Activated T-helper 2 cell treated with anti-CD3 and anti-CD28 coated beads, Interferon-gamma antibody, Interleukin-2, Interleukin-4, amounts not matched to agents 10 μg/mL and 5 μg/mL and 100 μg/mL, durations not matched to agents 14 hours and 24 hours and 36 hours (primary cell): Measurements from ENCODE around the gene ZFPM1. TPM values are rescaled to one million over a fixed set of nuclear protein-coding genes. Genes with fewer than 3 reads are reported as not detected.

Experiments
- DNase-seq: peaks from one replicate; pipeline ENCODE4 v3.0.0; 2021; ENCODE audit warnings: low spot score
- H3K27ac Mint-ChIP-seq: one replicate; pipeline ENCODE4 v1.8.0; 2021; ENCODE audit warnings: mixed read lengths
- H3K27me3 Mint-ChIP-seq: one replicate; pipeline ENCODE4 v1.8.0; 2021; ENCODE audit warnings: low read depth, mixed read lengths
- H3K36me3 Mint-ChIP-seq: one replicate; pipeline ENCODE4 v1.8.0; 2021; ENCODE audit warnings: low read depth, mixed read lengths
- H3K4me1 Mint-ChIP-seq: one replicate; pipeline ENCODE4 v1.8.0; 2021; ENCODE audit warnings: low read depth, mixed read lengths
- H3K4me3 Mint-ChIP-seq: one replicate; pipeline ENCODE4 v1.8.0; 2021; ENCODE audit warnings: low read depth, mild to moderate bottlenecking, moderate library complexity, mixed read lengths
- H3K9me3 Mint-ChIP-seq: one replicate; pipeline ENCODE4 v1.8.0; 2021; ENCODE audit warnings: mixed read lengths
- intact Hi-C: fragments of 100-400 bp; cut with micrococcal nuclease; formaldehyde crosslinking; loops from one replicate; pipeline ENCODE4 v1.15.1; 2023
- total RNA-seq: library from RNA; stranded (reverse); gene quantifications from 2 replicates; pipeline ENCODE4 v1.2.3, GENCODE V29; 2022

ZFPM1 gene
- total RNA-seq, 1 donor from 2014 or later: 14.5 TPM

- H3K4me3 Mint-ChIP-seq: no peak overlapping the region
- intact Hi-C loops: no loop called here
- no peaks in the 10 kb centered on the region for H3K4me1 Mint-ChIP-seq
- no peaks in the 10 kb centered on the region for H3K9me3 Mint-ChIP-seq
- no peak overlapping the region for H3K27ac Mint-ChIP-seq
- no peaks in the 10 kb centered on the region for H3K36me3 Mint-ChIP-seq
- H3K27me3 Mint-ChIP-seq: peaks cover 12% of the 10 kb centered on the region
- DNase-seq: no peak
Observed at GRCh38 chr16:88422733-88423447, 30.2 kb upstream of the ZFPM1 start.

- no peaks in the 10 kb centered on the region for H3K36me3 Mint-ChIP-seq
- no peak overlapping the region for H3K4me3 Mint-ChIP-seq
- DNase-seq: no peak
- no peak overlapping the region for H3K27ac Mint-ChIP-seq
- H3K4me1 Mint-ChIP-seq: no peaks in the 10 kb centered on the region
- no peaks in the 10 kb centered on the region for H3K9me3 Mint-ChIP-seq
- peaks cover 12% of the 10 kb centered on the region for H3K27me3 Mint-ChIP-seq
- intact Hi-C loops: no loop called here
Observed at GRCh38 chr16:88423448-88423850, 29.6 kb upstream of the ZFPM1 start.

GRCh38 chr16:88424587-88425235 lies 28.4 kb upstream of the ZFPM1 start:
- Mint-ChIP-seq H3K27ac (no peak overlapping the region), H3K9me3 (no peaks in the 10 kb centered on the region), H3K4me3 (no peak overlapping the region), H3K36me3 (no peaks in the 10 kb centered on the region), H3K4me1 (no peaks in the 10 kb centered on the region), H3K27me3 (peaks cover 13% of the 10 kb centered on the region)
- intact Hi-C loops: no loop called here
- no peak for DNase-seq

DNA sequence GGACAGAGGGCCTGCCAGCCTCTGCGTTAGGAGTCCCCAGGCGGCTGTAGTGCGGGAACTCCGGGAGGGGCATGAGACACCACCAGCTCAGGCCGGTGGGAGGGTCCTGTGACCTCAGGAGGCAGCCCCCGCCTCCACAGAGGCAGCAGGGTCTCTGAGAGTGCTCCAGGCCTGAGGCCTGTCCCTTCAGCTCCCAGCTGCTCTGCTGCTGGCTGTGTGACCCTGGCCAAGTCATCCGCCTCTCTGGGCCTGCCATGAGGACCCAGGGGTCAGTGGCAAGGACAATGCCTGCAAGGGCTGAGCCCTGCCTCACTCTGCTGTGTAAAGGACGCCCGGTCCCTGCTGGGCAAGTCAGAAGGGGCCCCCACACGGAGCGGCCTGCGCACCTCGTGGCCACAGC lies 27.1 kb upstream of the ZFPM1 start:
- H3K4me1 Mint-ChIP-seq: no peaks in the 10 kb centered on the region
- no peaks in the 10 kb centered on the region for H3K36me3 Mint-ChIP-seq
- H3K27me3 Mint-ChIP-seq: peaks cover 15% of the 10 kb centered on the region
- no peak overlapping the region for H3K4me3 Mint-ChIP-seq
- DNase-seq: no peak
- H3K9me3 Mint-ChIP-seq: no peaks in the 10 kb centered on the region
- no peak overlapping the region for H3K27ac Mint-ChIP-seq
- intact Hi-C loops: no loop called here

DNA sequence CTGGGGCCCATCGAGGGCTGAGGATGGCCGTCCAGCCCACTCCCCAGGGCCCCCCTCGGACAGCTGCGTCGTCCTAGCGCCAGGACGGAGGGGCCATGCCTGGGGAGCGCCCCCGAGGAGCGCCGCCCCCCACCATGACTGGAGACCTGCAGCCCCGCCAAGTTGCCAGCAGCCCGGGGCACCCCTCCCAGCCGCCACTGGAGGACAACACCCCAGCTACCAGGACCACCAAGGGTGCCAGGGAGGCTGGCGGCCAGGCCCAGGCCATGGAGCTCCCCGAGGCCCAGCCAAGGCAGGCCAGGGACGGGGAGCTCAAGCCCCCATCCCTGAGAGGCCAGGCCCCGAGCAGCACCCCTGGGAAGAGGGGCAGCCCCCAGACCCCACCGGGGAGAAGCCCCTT lies 25.7 kb upstream of the ZFPM1 start:
- H3K9me3 Mint-ChIP-seq: no peaks in the 10 kb centered on the region
- H3K4me1 Mint-ChIP-seq: no peaks in the 10 kb centered on the region
- no peaks in the 10 kb centered on the region for H3K36me3 Mint-ChIP-seq
- H3K4me3 Mint-ChIP-seq: no peak overlapping the region
- DNase-seq: no peak
- no peak overlapping the region for H3K27ac Mint-ChIP-seq
- intact Hi-C loops: no loop called here
- peaks cover 22% of the 10 kb centered on the region for H3K27me3 Mint-ChIP-seq

DNA sequence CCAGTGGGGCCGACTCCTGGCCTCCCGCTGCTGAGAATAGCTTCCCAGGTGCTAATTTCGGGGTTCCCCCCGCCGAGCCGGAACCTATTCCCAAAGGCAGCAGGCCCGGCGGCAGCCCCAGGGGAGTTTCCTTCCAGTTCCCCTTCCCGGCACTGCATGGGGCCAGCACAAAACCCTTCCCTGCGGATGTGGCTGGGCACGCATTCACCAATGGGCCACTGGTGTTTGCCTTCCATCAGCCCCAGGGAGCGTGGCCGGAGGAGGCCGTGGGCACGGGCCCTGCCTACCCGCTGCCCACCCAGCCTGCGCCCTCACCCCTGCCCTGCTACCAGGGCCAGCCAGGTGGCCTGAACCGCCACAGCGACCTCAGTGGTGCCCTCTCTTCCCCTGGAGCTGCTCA lies 24.9 kb upstream of the ZFPM1 start:
- H3K4me3 Mint-ChIP-seq: no peak overlapping the region
- H3K9me3 Mint-ChIP-seq: no peaks in the 10 kb centered on the region
- H3K27me3 Mint-ChIP-seq: peaks cover 22% of the 10 kb centered on the region
- intact Hi-C loops: no loop called here
- no peaks in the 10 kb centered on the region for H3K36me3 Mint-ChIP-seq
- no peak for DNase-seq
- H3K4me1 Mint-ChIP-seq: no peaks in the 10 kb centered on the region
- no peak overlapping the region for H3K27ac Mint-ChIP-seq

DNA sequence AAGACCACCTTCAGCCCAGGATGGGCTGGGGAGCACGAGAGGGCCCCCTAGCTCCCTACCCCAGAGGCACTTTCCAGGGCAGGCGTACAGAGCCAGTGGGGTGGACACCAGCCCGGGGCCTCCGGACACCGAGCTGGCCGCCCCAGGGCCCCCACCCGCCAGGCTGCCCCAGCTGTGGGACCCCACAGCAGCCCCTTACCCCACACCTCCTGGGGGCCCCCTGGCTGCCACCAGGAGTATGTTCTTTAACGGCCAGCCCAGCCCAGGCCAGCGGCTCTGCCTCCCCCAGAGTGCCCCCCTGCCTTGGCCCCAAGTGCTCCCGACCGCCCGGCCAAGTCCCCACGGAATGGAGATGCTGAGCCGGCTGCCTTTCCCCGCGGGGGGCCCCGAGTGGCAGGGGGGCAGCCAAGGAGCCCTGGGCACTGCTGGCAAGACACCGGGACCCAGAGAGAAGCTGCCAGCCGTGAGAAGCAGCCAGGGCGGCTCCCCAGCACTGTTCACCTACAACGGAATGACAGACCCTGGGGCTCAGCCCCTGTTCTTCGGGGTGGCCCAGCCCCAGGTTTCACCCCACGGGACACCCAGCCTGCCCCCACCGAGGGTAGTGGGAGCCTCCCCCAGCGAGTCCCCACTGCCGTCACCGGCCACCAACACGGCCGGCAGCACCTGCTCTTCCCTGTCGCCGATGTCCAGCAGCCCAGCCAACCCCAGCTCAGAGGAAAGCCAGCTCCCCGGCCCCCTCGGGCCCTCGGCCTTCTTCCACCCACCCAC lies 24.3 kb upstream of the ZFPM1 start:
- Mint-ChIP-seq H3K27ac (no peak overlapping the region), H3K36me3 (no peaks in the 10 kb centered on the region), H3K27me3 (peaks cover 22% of the 10 kb centered on the region), H3K4me3 (no peak overlapping the region), H3K9me3 (no peaks in the 10 kb centered on the region), H3K4me1 (no peaks in the 10 kb centered on the region)
- intact Hi-C loops: no loop called here
- DNase-seq: no peak

DNA sequence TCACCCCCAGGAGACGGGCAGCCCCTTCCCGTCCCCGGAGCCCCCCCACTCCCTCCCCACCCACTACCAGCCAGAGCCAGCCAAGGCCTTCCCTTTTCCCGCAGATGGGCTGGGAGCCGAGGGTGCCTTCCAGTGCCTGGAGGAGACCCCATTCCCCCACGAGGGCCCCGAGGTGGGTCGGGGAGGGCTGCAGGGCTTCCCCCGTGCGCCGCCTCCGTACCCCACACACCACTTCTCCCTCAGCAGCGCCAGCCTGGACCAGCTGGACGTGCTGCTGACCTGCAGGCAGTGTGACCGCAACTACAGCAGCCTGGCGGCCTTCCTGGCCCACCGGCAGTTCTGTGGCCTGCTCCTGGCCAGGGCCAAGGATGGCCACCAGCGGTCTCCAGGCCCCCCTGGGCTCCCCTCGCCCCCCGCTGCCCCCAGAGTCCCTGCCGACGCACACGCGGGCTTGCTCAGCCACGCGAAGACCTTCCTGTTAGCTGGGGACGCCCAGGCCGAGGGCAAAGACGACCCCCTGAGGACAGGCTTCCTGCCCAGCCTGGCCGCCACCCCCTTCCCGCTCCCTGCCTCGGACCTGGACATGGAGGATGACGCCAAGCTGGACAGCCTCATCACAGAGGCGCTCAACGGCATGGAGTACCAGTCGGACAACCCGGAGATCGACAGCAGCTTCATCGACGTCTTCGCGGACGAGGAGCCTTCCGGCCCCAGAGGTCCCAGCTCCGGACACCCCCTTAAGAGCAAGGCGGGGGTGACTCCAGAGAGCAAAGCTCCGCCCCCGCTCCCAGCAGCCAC lies 23.5 kb upstream of the ZFPM1 start:
- no peaks in the 10 kb centered on the region for H3K4me1 Mint-ChIP-seq
- no peak for DNase-seq
- peaks cover 17% of the 10 kb centered on the region for H3K27me3 Mint-ChIP-seq
- no peaks in the 10 kb centered on the region for H3K9me3 Mint-ChIP-seq
- no peak overlapping the region for H3K27ac Mint-ChIP-seq
- intact Hi-C loops: loop anchor here (10.0 kb wide), 2 partner anchors 235 to 655 kb away; no protein-coding TSS in a partner anchor
- peak overlapping the region; percentile 57 for H3K4me3 Mint-ChIP-seq
- no peaks in the 10 kb centered on the region for H3K36me3 Mint-ChIP-seq

GRCh38 chr16:88430185-88430523 lies 22.9 kb upstream of the ZFPM1 start:
- intact Hi-C loops: loop anchor here (10.0 kb wide), 2 partner anchors 235 to 655 kb away; no protein-coding TSS in a partner anchor
- no peak for DNase-seq
- peaks cover 13% of the 10 kb centered on the region for H3K27me3 Mint-ChIP-seq
- no peaks in the 10 kb centered on the region for H3K4me1 Mint-ChIP-seq
- H3K9me3 Mint-ChIP-seq: no peaks in the 10 kb centered on the region
- H3K27ac Mint-ChIP-seq: no peak overlapping the region
- H3K36me3 Mint-ChIP-seq: no peaks in the 10 kb centered on the region
- peak overlapping the region; percentile 57 for H3K4me3 Mint-ChIP-seq

GRCh38 chr16:88430524-88431446 lies 22.3 kb upstream of the ZFPM1 start:
- Mint-ChIP-seq H3K9me3 (no peaks in the 10 kb centered on the region), H3K27ac (no peak overlapping the region), H3K4me1 (no peaks in the 10 kb centered on the region), H3K4me3 (peak overlapping the region; percentile 42), H3K27me3 (peaks cover 10% of the 10 kb centered on the region), H3K36me3 (no peaks in the 10 kb centered on the region)
- intact Hi-C loops: loop anchor here (10.0 kb wide), 2 partner anchors 236 to 656 kb away; no protein-coding TSS in a partner anchor
- DNase-seq: peak; percentile 22

- no peak for DNase-seq
- intact Hi-C loops: loop anchor here (10.0 kb wide), 2 partner anchors 237 to 657 kb away; no protein-coding TSS in a partner anchor
Observed at GRCh38 chr16:88431651-88432050, 21.4 kb upstream of the ZFPM1 start.

More at GRCh38 chr16:88431651-88432050, 21.4 kb upstream of the ZFPM1 start:
- Mint-ChIP-seq H3K36me3 (no peaks in the 10 kb centered on the region), H3K27ac (no peak overlapping the region), H3K9me3 (no peaks in the 10 kb centered on the region), H3K4me3 (peak overlapping the region; percentile 47), H3K4me1 (no peaks in the 10 kb centered on the region), H3K27me3 (peaks cover 10% of the 10 kb centered on the region)
